DMS153 treated with DMSO at 0.1 percent for 48 hours (cell line): ENCODE measurements around the gene ERCC3.

ENCODE experiments used
- DNase-seq: peaks from one replicate; lab custom pipeline; 2025; ENCODE audit not compliant: unreplicated experiment; lab: John Stamatoyannopoulos, UW

Gene ERCC3

DNA sequence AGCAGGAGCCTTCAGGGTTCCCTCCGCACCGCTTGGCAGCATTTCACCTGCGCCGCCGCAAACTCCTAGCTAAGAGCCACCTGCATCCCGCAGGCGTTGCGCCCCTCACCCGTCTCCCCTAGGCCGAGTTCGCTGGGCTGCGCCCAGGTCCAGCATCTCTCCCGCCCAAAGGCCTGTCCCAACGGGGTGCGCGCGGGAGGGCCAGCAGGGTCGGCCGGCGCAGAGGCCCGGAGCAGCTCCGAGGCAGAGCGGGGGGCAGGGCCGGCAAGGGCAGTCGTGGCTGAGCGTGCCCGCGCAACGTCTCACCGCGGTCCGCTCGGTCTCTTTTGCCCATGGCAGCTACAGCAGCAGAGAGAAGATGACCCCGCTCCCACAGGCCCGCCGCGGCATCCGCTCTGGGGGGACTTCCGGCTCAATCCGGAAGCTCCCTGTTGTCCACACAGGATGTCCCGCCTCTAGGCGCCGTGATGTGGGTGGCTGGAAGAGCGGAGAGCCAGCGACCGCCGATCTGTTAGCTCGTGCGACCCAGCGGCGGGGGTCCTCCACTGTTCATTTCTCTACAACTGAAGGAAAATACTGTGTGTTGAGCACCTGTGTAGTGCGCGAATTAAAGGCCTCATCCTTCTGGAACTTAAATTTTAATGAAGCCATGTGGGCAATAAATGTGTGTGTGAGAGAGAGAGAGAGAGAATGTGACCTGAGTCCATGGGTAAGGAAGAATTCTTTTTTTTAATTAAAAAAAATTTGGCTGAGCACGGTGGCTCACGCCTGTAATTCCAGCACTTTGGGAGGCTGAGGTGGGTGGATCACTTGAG lies at the start of gene ERCC3:
TSS of gene ERCC3 (minus strand) at position 397 of the 815 bp plus-strand sequence. CDS start at position 334, 63 bp downstream.
- DNase-seq = peak; percentile 55

GRCh38 chr2:127343277-127343676 lies 49.3 kb upstream of the ERCC3 start:
- DNase-seq = no peak

- no peak for DNase-seq
Measured at GRCh38 chr2:127342101-127342500, 48.2 kb upstream of the ERCC3 start.

GRCh38 chr2:127332335-127332734 lies 38.4 kb upstream of the ERCC3 start:
- no peak for DNase-seq

DNA sequence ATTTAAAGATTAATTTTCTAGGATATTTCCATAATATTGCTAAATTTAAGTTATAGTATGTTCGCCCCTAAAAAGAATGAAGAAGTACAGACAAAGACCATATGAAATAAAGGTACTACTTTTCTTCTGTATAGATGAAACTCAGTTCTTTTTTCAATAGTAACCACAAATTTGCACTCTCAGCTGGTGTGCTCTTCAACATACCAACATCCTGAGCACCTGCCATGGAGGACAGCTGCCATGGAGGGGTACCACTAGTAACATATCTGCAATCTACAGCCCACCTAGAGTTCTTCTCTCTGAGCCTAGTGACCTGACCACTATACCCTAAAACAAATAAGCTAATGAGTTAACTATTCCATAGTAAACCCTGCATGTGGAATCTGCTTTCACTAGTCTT lies 36.8 kb upstream of the ERCC3 start:
- DNase-seq = no peak

GRCh38 chr2:127326289-127326945 lies 32.5 kb upstream of the ERCC3 start:
- DNase-seq = no peak

GRCh38 chr2:127324635-127325034 lies 30.7 kb upstream of the ERCC3 start:
- DNase-seq = no peak

DNA sequence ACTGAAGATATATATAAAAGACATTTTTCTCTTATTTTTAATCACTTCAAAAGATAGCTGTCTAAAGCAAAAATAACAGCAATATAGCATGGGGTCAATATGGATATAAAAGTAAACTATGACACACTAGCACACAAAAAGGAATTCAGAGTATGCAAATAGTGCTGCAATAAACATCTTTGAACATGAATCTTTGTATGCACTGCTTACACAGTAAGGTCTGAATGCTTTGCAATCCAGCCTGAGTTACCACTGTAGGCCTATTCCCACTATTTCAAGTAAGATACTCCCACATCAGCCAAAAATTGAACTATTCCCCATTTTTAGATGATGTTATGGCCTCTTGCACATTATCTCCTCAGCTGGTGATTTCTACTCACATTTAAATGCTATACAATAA lies 27.4 kb upstream of the ERCC3 start:
- no peak for DNase-seq

DNA sequence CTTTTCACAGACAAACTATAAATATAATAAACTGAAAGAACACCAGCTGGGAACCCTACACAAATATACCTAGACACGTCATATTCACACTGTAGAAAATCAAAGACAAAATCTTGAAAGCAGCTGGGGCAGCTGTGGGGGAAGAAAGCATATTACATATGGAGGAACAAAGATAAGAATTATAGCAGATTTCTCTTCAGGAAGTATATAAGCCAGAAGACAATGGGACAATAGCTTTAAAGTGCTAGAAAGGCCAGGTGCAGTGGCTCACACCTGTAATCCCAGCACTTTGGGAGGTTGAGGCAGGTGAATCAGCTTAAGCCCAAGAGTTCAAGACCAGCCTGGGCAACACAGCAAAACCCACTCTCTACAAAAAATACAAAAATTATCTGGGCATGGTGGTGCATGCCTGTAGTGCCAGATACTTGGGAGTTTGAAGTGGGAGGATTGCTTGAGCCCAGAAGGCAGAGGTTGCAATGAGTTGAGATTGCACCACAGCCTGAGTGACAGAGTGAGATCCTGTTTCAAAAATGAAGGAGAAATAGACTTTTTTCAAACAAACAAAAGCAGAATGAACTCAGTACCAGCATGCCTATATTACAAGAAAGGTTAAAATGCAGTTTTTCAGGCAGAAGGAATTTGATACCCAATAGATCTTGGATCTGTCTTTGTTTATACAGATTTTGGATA lies 26.8 kb upstream of the ERCC3 start:
- DNase-seq = no peak

DNA sequence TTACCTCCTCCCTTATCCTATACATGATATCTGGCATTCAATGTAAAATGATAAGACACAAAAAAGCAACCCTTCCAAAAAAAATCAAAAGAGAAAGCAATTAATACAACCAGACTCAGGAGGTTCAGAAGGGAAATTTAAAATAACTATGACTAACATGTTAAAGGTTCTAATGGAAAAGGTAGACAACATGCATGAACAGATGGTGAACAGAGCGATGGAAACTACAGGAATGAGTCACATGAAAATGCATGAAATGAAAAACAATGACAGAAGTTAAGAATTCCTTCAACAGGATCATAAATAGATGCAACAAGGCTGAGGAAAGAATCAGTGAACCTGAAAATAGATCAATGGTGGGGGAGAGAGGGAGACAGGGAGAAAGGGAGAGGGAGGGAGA lies 26.1 kb upstream of the ERCC3 start:
- no peak for DNase-seq

DNA sequence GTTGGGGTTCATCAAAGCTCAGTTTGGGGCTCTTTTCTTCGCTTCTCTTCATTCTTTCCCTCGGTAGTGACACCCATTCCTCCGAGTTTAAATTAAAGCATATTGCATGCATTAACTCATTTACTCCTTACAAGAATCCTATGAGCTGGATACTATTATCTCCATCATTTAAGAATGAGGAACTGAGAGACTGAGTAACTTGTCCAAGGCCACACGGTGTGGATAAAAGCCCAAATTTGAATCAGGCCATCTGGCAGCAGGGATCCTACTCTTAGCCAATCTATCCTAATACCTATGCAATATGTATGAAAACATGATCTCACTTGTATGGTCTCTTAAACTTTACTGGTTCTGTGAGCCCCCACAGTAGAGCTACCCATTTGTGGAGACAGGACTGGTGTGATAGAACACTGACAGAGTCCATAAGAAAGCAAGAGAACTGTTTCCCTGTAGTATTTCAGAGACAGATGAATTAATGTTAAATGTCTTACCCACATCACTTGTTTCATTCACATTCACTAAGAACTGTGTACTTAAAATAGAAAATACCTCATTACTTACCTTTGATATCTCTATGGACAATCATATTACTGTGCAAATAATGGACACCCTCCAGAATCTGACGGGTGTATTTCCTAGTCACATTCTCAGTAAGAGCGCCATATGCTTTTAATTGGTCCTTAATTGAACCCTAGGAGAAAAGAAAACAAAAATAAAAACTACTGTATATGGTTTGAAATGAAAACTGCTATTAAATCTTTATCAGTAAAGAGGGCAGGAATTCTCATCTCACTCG lies 20.4 kb upstream of the ERCC3 start:
- DNase-seq = no peak

DNA sequence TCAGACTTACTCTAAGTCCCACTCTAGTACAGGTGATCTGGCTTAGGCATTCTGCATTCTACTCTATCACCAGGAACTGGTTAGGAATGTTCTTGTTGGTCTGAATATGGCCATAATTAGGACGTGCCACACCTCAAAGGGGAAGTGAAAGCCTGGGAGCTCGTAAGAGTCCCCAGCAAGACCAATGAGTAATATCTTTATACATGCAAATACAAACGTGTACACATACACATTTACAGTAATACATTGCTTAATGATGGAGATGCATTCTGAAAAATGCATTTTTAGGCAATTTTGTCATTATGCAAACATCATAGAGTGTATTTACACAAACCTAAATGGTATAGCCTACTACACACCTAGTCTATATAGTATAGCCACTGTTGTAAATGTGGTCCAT lies 19.5 kb upstream of the ERCC3 start:
- no peak for DNase-seq

GRCh38 chr2:127310980-127311379 lies 17.0 kb upstream of the ERCC3 start:
- DNase-seq = no peak

DNA sequence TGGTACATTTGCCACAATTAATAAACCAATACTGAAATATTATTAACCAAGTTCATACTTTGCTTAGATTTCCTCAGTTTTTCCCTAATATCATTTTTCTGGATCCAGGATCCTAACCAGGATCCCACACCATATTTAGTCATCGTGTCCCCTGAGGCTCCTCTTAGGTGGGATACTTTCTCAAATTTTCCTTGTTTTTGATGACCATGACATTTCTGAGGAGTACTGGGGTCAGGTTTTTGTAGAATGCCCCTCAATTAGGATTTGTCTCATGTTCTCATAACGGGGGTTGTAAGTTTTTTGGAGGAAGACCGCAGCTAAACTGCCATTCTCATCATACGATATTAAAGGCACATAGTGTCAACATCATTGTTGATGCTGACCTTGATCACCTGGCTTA lies 15.5 kb upstream of the ERCC3 start:
- DNase-seq = no peak

DNA sequence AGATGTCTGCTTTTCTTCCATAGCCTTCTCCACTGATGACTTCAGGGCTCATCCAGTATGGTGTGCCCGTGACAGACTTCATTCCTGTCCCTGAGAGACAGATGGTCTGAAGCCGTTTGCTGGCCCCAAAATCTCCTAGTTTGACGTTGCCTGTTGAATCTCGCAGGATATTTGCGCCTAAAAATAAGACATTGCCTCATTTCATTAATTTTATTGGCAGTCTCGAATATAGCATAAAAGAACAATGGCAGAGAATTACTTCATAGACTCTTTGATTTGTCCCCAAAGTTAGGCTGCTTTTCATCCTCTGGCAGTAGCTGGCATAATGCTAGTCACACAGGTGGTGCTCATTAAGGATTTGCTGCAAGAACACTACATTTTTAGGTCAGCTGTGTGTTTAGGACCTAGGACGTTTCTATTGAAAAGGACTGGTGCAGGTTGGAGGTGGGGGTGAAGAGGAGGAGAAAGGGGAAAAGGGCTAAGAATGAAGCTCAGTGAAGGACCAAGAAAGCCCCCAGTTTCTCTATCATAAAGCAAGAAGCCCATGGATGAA lies 14.7 kb upstream of the ERCC3 start:
- DNase-seq = no peak

GRCh38 chr2:127305990-127306585 lies 12.1 kb upstream of the ERCC3 start:
- no peak for DNase-seq

- no peak for DNase-seq
Measured at GRCh38 chr2:127302168-127302567, 8.2 kb upstream of the ERCC3 start.

- no peak for DNase-seq
Measured at GRCh38 chr2:127293386-127293747, 577 bp downstream of the ERCC3 start.

DNA sequence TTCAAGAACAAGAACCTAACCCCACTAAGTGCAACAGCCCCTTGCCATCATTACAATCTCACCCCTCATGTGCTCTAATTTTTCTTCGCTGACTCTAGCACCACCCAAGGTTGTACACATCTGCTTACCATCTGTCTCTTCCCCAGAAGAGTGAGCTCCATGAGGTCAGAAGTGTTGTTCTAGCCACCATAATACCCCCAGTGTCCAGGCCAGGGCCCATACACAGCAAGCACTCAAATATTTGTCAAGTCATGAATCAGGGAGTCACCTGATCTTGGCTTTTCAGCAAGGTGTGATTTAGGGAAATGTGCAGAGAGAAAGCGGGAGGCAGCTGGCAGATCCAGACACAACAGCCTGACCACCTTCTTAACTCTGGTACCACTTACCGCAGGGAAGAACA lies 5.7 kb downstream of the ERCC3 start:
- DNase-seq = no peak

DNA sequence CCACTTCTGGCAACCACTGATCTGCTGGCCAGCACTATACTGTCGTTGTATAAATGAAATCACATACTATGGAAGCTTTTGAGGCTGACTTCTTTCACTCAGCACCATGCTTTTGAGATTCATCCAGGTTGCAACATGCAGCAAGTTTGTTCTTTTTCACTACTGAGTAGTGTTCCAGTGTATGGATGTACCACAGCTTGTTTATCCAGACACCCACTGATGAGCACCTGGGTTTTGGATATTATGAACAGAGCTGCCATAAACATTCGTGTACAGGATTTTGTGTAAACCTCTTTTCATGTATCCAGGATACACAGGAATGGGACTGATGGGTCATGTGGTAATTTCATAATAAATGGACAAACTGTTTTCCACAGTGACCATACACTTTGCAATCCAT lies 10.7 kb downstream of the ERCC3 start:
- DNase-seq = no peak

DNA sequence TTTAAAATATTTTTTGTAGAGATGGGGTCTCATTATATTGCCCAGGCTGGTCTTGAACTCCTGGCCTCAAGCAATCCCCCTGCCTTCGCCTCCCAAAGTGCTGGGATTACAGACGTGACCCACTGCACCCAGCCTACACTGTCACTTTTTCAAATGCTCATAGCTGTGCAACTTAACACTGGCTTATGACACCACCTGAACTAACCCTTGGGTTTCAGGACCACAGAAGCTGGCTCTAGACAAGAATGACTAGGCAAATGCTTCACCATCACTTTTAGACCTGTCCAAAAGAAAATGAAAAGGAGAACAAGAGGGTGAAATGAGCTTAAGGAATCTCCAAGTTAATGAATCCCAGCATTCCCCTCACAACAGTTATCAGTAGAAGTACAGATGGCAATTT lies 13.3 kb downstream of the ERCC3 start:
- no peak for DNase-seq
